CD4-positive, alpha-beta T cell treated with Interleukin-2 at 100 ng/mL for 4 hours (primary cell): Measurements from ENCODE around the gene SAMSN1.
"Not testable (repeated sequence)": the region's sequence is repeated elsewhere in the genome, so short reads cannot be mapped to it uniquely, and the experiment has no call there.

Experiments used
- DNase-seq: peaks from one replicate; pipeline ENCODE4 v3.0.0-alpha.2; 2020; ENCODE audit warnings: low spot score

The SAMSN1 gene

DNA sequence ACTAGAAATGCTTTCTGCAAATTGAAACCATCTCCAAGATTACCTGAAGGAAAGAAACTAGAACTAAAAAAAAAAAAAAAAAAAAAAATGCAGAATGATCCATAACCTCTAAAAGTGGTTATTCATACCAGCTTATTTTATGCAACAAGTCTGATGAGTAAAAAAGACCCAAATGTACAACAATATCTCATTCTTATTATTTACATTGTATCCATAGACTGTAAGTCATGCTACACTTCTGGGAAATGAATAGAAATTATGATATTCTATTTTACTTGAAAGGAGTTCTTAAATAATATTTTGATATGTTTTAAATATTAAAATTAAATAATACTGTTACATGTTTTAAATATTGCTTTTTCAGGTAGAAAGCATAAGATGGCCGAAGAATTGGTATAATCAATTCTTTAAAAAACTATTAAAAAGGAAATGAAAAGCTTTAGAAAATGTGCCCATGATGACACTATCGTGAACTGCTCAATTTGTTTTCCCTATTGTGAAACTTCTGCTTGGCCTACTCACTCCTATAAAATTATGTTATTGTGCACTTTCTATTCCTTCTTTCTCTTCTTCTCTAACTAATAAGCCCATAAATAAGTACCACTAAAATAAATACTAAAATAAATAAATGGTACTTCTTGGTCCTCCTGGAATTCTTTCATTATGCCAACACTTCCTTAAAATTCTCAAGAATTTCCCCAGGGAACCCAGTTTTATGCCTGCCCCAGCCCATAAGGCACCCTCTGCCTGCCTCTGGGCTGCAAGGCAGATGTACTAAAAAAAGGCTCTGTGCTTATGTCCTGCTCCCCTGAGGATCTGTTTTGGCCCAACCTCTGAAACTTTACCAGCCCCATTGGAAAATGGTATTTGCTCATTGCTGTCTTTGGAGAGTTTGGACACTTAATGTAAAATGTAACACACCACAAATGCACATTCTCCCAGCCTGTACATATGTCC, 18.1 kb downstream of the SAMSN1 start:
- no peak for DNase-seq

DNA sequence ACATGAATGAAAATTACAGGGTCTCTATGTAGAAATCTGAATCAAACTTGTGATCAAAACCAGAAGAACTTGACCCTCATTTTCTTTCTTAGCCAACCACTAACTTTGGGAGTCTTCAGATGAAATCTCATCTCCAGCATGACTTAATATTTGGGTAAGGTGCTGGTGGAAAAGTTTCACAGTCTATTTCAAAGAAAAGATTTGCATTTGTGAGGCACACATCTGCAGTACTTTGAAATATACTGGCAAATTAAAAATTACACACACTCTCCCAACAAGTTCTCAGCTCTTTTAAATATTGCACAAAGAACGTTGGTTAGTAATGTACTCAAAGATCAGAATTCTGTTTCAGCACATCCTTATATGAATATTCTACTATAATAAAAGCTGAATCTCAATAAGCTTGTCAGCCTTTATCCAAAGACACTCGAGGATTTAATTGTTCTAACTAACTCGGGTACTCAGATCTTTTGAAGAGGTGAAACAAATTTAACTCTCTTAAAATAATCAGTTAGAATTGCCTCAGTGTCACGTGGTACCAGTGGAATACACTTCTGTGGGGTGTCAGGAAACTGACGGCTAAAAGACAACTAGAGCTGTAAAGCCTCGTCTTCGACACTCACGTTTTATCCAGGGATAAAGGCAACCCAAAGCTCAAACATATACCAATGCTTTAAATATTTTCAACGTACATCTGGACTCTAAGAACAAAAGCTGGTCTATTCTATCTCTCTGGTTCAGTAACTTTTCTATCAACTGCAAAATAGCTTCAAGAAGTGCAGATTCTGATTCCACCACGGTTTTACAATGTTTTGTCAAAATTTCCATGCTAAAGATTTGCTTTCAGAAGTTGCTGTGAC, 19.0 kb downstream of the SAMSN1 start:
- peak; percentile 49 for DNase-seq

GRCh38 chr21:14526199-14526598, 19.9 kb downstream of the SAMSN1 start:
- DNase-seq: no peak

- DNase-seq: peak; percentile 69
These were observed 22.9 kb downstream of the SAMSN1 start for GRCh38 chr21:14523234-14523633.

GRCh38 chr21:14522736-14523135, 23.4 kb downstream of the SAMSN1 start:
- no peak for DNase-seq

- DNase-seq: no peak
These were observed 25.6 kb downstream of the SAMSN1 start for GRCh38 chr21:14520535-14520934.

GRCh38 chr21:14519000-14519399, 27.1 kb downstream of the SAMSN1 start:
- no peak for DNase-seq

DNA sequence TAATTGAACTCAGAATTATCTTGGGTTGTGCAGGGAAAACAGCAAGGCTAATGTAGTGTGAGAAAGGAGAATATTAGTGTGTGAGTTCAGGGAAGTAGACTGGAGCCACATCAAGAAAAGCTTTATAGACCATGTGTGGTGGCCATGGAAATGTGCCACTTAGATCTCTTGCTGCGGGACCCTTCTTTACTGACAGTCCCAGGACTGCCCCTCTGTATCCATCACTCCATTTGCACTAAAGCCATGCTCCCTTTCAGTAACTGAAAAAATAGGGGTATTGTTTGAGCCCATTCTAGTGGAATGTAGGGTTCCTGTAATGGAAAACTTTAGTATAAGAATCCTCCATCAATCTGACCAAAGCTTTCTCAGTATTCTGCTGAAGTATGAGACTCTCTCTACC, 32.3 kb downstream of the SAMSN1 start:
- DNase-seq: no peak

GRCh38 chr21:14506859-14507457, 39.2 kb downstream of the SAMSN1 start:
- DNase-seq: not testable (repeated sequence)

GRCh38 chr21:14500873-14501272, 45.2 kb downstream of the SAMSN1 start:
- no peak for DNase-seq

DNA sequence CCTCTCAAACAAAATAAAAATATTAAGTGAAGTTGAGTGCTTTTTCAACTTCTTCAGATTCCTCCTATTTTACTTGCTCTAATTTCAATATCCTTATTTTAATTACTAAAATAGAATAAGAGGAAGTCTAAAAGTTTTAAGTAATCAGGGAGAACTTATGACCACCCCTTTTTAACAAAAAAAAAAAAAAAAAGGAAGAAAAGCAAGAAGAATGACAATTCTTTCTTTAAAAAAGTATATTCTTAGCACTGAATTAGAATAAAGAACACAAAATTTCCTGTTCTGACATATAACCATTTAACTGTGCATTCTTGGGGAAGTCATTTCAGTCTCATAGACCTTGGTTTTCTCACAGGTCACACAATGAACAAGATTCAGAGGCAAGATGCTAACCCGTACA, 46.8 kb downstream of the SAMSN1 start:
- no peak for DNase-seq

DNA sequence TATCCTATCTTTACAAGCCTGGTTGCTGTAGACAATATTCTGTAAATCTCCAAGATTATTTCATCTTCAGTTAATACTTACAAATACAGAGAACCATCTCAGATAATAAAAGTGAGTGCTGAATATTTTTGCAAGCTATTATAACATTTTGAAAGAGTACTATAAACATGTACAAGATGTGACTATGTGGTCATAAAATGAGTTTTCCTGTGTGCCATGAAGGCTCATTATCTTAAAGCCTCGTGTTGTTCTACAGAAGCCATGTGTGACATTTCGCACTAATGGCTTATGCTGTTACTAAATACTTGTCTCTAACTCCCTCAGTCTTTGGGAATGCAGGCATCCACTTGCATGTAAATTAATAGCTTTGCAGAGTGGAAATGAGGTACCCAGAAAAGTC, 48.3 kb downstream of the SAMSN1 start:
- no peak for DNase-seq

DNA sequence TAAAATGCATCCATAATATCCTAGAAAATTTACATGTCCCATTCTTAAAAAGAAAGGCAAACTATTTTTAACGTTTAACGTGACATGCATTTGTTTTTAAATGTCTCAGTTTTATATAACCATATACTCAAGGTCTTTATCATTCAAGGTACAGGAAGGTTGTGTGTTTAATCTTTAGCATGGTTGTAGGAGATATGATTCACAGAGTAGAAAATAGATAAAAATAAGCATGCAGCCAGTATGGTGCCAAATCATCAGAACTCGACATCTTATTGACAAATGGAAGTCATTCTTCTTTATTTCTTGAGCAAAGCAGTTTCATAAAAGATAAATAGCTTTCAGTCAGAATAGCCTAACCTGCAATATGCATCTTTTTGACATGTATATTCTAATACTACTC, 51.0 kb downstream of the SAMSN1 start:
- no peak for DNase-seq

DNA sequence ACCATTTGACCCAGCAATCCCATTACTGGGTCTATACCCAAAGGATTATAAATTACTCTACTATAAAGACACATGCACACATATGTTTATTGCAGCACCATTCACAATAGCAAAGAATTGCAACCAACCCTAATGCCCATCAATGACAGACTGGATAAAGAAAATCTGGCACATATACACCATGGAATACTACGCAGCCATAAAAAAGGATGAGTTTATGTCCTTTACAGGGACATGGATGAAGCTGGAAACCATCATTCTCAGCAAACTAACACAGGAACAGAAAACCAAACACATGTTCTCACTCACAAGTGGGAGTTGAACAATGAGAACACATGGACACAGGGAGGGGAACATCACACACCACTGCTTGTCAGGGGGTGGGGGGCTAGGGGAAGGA, 51.9 kb downstream of the SAMSN1 start:
- not testable (repeated sequence) for DNase-seq

GRCh38 chr21:14493731-14494130, 52.4 kb downstream of the SAMSN1 start:
- DNase-seq: no peak

GRCh38 chr21:14492931-14493330, 53.2 kb downstream of the SAMSN1 start:
- no peak for DNase-seq

DNA sequence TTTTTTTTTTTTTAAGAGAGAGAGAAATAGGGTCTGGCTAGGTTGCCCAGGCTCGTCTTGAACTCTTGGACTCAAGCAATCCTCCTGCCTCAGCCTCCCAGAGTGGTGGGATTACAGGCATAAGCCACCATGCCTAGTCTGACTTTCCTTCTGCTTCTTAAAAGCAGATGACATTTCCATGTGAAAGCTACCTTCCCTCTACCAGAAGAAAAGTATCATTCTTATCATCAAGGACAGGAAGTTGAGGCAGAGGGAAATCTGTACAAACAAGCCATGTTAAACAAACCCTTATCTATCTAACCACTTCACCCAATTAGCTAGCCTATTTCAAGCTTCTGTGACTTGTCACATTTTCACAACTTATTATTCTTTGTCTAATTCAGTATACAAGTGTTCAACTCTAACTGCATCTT, 54.8 kb downstream of the SAMSN1 start:
- DNase-seq: no peak

DNA sequence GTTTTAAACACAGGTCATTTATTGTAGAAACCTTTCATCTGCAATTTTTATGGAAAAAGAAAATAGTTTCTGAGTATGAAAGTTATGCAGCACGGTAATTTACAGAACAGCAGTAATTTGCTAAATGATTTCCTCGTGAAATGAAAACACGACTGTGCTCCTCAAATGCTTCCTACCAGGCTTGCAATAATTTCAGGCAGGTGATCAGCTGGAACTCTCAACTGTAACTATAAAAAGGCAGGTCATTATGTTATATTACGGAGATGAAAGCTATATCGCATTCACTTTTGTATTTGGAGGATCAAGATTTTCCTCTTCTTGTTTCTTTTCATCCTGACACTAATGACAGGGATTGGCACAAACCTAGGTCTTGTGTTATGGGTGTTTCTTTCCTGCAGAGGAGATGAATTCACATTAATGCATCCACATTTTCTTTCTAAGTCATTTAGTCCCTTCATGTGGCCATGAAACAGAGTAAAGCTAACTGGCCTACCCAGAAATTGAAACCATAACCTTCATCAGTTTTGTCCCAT, 57.4 kb downstream of the SAMSN1 start:
- no peak for DNase-seq

DNA sequence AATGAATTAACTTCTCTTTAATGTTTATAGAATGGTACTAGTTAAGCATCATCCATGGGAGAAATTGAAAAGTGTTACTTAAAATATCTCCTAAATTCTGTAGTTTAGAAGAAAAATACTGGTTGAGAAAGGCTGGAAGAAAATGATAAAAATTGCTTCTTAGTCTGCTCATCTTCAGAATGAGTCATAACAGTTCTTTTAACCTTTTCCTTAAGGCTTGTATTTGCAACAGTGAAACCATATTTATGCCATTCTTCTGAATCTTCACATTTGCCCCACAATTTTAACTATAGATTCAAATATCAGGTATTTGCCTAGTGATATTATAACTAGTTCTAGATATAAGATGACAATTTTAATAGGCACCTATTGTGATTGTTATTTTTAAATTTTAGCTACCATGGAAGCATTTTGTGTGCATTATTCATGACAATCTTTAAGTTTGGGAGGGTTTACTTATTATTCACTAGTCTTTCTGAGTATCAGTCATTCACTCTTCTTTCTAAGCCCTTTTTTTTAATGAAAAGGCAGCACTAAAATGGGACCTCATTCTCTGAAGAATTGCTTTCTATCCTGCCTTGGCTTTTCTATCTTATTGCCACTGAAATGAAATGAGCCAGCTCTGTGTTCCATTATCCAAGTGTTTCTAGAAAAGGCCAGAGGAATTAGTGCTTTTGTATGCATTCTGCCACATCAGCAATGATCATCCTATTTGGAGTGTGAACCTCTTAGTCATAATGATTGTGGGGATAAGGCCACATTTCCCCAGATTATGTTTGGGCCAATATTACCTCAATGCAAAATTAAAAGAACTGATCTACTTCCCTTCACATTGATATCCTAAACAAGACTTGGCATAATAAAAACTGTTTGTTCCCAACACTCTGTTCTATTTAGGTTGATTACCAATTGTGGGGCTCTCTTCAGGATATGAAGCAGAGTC, 58.4 kb downstream of the SAMSN1 start:
- DNase-seq: no peak

GRCh38 chr21:14486869-14487268, 59.2 kb downstream of the SAMSN1 start:
- DNase-seq: no peak
